NCI-H2171 (cell line): ENCODE data around the gene TMX2.

ENCODE experiments used
- DNase-seq: peaks from one replicate; lab custom pipeline; 2025; lab: John Stamatoyannopoulos, UW

TMX2 gene

GRCh38 chr11:57764972-57765371, 52.6 kb downstream of the TMX2 start:
- DNase-seq = no peak

GRCh38 chr11:57770793-57771192, 58.4 kb downstream of the TMX2 start:
- DNase-seq = no peak

DNA sequence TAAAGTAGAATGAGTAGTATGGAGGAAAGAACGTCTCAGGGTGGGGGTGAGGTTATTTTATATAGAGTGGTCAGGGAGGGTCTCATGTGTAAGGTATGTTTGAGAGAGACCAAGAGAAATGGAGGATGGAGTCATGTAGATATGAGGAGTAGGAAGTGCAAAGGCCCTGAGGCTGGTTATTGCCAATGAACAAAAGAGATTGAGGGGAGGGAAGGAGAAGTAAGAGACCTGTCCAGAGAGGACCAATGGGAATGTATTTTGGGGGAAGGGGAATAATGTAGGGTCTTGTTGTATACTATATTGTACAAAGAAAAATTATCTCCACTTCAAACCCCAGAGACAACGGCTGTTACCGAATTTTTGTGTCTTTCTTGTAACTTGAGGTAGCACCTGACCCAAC, 59.0 kb downstream of the TMX2 start:
- no peak for DNase-seq

DNA sequence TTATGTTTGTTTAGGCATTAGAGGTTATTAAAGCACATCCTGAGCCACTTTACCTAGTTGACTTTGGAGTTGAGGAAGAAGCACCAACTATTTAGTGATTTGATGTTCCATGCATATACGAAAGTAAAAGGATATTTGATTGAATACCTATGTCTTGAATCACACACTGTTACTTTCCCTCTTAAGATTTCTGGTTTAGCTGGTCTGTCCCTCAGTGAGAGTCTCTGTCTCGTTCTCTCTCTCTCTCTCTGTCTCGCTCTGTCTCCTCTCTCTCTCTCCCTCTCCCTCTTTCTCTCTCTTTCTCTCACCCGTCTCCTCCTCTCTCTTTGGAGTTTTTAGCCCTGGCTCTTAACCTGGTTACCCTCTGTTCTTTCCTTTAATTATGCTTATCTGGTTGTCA, 60.2 kb downstream of the TMX2 start:
- no peak for DNase-seq

DNA sequence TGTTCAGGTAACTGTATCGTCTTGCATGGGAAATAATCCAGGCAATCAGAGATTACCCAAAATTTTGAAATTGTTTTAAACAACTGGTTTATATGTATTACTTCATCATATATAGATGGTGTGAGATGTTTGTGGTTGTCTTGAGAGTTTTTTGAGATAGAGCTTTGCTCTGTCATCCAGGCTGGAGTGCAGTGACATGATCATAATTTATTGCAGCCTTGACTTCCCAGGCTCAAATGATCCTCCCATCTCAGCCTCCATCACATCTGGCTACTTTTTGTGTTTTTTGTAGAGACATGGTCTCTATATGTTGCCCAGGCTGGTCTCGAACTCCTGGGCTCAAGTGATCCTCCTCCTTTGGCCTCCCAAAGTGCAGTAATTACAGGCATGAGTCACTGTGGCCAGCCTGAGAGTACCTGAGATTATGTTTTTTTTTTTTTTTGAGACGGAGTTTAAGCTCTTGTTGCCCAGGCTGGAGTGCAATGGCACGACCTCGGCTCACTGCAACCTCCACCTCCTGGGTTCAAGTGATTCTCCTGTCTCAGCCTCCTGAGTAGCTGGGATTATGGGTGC, 60.7 kb downstream of the TMX2 start:
- DNase-seq = no peak

DNA sequence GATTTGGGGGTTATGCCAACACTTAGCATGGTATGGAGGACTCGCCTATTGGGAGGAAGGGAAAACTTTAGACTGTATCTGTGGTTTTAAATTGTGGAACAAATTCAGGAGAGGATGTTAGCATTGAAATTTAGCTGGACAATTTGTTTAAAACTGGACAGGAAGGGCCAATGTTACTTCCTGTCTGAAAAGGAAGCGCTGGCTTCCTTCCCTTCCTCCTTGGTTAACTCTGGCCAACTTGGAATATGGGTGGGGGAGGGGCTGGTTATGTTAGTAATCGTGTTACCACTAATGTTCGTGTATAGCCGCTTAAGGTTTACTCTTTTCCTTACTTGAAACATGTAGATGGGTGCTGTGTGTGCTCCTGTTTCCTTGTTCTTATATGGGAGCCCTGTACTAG, 63.1 kb downstream of the TMX2 start:
- DNase-seq = no peak

- DNase-seq = no peak
Observed at GRCh38 chr11:57776031-57776521, 63.7 kb downstream of the TMX2 start.

DNA sequence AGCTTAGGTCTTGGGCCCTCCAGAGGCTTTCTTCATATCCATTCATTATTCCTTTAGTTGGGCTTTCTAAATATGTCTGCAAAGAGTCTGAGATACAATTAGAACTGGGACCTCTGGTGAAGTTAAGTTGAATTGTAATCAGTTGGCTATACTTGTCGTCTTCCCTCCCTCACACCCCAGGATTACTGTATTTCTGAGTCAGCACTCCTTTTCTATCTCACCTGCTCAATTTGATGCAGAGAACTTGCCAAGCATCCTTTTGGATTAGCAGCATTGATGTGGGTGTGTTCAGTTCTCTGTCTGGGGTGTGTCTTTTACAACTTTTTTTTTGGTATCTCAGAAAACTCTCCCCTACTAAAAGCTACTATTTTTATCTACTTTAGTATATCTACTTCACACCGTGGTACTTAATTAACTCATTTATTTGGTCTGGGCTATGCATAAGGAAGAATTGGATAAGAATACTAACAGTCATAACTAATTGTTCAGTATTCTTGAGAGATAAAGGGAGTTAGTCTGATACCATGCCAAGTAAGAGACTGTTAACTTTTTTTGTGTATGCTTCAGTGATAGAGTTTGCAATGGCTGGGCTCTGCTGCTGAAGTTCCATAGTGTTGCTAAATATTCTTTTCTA, 64.3 kb downstream of the TMX2 start:
- no peak for DNase-seq

- no peak for DNase-seq
Observed at GRCh38 chr11:57777969-57778317, 65.5 kb downstream of the TMX2 start.

GRCh38 chr11:57778318-57779037, 66.1 kb downstream of the TMX2 start:
- no peak for DNase-seq

DNA sequence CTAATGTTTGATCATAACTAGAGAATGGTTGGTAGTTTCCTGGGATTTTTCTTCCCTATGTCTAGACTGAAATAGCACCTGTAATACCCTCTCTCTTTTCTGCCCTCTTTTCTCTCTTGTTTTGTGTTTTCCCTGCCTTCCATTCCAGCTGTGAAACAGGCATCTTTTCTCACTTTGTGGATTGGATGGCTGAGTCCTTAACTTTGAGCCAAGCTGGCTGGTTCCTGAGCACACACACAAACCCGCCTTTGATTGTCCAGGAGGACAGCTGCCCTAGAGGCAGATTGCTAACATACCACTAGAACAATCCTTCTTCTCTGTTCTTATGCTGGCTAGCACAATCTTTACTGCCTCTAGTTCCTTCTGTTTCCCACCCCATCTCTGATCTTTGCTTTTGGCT, 66.9 kb downstream of the TMX2 start:
- DNase-seq = no peak

GRCh38 chr11:57781529-57781943, 69.1 kb downstream of the TMX2 start:
- no peak for DNase-seq

GRCh38 chr11:57785072-57785471, 72.7 kb downstream of the TMX2 start:
- DNase-seq = no peak

DNA sequence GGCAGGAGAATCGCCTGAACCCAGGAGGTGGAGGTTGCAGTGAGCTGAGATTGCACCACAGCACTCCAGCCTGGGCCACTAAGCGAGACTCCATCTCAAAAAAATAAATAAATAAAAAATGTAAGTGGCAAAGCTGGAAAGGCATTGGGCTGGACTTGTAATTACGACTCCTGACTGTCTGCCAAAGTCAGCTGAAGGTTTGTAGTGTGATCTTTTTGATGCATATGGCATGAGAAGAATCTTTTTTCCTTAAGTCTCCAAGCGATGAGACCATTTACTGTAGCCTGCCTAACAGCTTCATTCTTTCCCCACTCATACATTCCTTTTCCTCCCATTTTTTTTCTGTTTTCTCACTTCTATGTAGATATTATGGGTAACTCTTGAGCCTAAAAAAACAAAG, 74.0 kb downstream of the TMX2 start:
- DNase-seq = no peak

DNA sequence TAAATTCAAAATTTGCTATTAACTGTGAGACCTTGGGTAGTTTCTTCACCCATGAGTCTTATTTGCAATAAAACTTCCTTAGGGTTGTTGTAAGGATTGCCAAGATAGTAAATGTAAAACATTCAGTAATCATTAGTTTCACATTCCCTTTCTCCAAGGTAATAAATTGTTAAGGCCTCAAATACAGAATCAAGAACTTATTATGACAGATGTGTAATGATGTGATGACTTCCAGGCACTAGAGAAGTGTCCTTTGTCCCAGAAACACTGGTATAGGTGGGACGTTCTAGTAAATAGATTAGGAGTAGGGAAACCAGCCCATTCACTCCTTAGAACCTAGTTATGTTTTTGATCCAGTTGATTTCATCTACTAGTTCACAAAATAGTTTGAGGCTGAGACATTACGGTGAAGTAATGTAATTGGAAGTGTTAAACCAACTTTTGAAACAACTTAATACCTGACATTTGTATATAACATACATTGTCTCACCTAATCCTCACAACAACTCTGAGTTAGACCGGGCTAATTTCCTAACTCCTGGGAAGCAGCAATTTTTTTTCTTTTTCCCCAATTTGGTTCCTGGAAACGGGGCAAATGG, 74.7 kb downstream of the TMX2 start:
- no peak for DNase-seq

DNA sequence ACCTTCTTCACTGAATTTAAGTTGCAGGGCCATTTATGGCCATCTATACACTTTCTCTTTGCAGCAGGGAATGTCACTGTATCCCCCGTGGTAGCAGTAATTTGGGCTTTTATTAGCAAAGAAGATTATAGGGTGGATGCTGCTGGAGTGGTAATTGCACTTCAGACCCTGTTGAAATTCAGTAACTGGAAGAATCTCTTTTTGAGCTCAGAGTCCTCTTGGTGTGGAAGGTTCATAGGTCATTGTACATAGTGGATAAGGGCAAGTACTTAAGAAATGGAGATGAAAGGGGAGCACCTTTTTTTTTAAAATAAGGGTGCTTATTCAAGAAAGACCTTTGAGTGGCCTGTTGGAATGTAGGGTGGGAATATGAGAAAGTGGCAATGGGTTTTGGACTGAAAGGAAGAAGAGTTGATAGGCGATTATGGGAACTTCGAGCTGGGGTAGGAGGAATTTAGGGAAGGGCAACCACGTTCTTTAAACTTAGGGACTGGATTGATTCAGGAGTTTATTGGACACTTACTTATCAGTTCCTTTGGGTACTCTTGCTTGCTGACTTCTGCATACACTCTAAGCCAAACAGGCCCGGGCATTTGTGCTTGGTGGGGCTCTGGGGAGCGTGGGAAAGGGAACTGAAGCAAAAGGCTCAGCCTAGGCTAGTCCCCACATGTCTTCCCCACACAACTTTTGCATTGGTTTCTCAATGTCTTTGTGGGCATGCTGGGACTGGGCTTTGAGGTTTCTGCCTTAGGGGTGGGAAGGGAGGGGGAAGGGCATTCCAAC, 75.7 kb downstream of the TMX2 start:
- DNase-seq = no peak

DNA sequence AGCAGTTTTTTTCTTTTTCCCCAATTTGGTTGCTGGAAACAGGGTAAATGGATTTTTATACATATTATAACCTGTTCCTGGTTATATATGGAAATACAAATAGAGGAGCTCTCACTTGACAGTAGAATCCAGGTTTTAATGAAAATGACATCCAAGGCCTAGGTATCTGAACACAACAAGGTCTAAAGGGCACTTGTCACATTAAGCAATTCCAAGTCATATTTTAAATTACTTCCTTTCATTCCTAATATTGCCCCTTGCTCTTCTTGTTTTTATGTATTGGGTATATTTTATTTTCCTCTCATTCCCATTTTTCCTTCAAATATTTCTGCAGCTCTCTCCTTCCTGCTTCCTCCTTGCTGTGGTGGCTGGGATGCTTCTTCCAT, 76.3 kb downstream of the TMX2 start:
- DNase-seq = no peak
